HG03103 (cell line): Measurements from ENCODE around the gene SNTG2.

Experiments used
- ATAC-seq: cut with Tn5 transposase; IDR thresholded peaks from one replicate; pipeline ENCODE4 v1.9.1; 2021; ENCODE audit warnings: low read depth; ENCODE audit not compliant: unreplicated experiment

The SNTG2 gene

GRCh38 chr2:1299043-1299442, 348.4 kb downstream of the SNTG2 start:
- no peak for ATAC-seq

DNA sequence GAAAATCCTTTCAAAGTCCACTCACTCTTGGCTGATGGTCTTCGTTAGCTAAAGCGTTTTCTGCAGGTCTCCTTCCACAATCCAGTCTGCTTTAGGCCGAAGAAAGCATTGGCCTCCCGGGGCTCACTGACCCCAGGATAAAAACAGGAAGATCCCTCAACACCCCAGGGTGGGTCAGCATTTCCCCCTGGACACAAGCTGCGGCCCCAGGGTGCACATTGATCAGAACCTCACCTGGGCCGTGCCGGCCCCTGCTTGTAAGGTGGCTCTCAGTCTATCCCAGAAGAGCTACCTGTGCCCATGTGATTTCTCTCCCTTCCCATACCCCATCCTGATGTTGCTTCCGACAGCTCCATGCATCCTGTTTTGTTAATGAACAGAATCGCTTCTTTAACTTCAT, 349.6 kb downstream of the SNTG2 start:
- no peak for ATAC-seq

GRCh38 chr2:1301056-1301455, 350.4 kb downstream of the SNTG2 start:
- no peak for ATAC-seq

GRCh38 chr2:1305342-1306013, 354.8 kb downstream of the SNTG2 start:
- no peak for ATAC-seq

GRCh38 chr2:1306014-1306686, 355.5 kb downstream of the SNTG2 start:
- ATAC-seq = no peak

DNA sequence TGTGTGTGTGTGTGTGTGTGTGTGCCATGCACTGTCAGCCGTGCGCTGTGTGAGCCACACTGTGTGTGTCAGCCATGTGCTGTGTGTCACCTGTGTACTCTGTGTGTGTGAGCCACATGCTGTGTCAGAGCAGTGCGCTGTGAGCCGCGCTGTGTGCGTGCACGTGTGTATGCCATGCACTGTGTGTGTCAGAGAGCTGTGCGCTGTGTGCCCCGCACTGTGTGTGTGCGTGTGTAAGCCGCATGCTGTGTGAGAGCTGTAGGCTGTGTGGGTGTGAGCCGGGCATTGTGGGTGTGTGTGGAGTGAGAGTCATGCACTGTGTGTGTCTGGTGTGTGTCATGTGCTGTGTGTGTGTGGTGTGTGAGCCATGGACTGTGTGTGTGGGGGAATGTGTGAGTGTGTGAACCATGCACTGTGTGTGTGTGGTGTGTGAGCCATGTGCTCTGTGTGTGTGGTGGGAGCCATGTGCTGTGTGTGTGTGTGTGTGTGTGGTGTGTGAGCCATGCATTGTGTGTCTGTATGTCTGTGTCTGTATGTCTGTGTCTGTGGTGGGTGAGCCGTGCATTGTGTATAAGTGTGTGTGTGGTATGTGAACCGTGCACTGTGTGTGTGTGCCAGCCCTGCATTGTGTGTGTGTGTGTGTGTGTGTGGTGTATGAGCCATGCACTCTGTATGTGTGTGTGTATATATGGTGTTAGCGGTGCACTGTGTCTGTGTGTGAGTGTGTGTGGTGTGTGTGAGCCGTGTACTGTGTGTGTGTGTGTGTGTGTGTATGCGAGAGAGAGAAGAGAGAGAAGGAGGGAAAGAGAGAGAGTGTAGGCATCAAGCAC, 356.3 kb downstream of the SNTG2 start:
- no peak for ATAC-seq

GRCh38 chr2:1307670-1308069, 357.0 kb downstream of the SNTG2 start:
- no peak for ATAC-seq

GRCh38 chr2:1308678-1309077, 358.0 kb downstream of the SNTG2 start:
- no peak for ATAC-seq

DNA sequence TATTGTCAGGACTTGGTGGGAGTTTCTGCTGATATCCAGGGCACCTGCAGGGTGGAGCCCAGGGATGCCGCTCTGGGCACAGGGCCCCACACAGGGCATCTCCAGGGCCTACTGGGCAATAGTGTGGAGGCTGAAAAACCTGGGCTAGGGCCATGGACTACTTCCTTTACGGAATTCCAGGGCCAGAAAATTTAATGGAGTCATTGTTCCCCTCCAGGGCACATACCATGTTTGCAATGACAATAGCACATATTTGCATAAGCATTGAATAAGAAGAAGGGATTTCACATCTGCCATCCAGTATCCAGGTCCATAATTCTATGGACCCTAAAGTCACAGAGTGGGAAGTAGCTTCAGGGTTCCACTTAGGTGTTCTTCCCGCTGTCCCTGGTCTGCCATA, 358.9 kb downstream of the SNTG2 start:
- no peak for ATAC-seq

GRCh38 chr2:1310202-1310601, 359.6 kb downstream of the SNTG2 start:
- no peak for ATAC-seq

DNA sequence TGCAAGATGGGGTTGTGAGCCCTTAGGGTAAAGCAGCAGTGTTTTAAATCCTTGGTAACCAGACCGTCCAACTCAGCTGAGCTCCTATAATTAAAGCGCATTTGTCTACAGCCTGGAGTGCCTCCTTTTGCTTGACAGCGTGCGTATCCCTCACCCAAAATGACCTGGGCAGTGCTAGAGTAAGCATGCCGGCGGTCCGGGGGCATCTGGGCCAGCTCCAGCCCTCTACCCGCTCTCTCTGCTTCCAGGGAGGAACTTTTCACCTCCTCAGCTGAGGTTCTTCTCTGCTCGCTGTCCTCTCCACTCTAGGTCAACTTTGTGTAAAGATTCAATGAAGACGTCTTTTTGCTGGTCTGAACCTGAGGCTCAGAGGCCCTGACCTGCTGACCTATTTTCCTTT, 360.2 kb downstream of the SNTG2 start:
- ATAC-seq = no peak

DNA sequence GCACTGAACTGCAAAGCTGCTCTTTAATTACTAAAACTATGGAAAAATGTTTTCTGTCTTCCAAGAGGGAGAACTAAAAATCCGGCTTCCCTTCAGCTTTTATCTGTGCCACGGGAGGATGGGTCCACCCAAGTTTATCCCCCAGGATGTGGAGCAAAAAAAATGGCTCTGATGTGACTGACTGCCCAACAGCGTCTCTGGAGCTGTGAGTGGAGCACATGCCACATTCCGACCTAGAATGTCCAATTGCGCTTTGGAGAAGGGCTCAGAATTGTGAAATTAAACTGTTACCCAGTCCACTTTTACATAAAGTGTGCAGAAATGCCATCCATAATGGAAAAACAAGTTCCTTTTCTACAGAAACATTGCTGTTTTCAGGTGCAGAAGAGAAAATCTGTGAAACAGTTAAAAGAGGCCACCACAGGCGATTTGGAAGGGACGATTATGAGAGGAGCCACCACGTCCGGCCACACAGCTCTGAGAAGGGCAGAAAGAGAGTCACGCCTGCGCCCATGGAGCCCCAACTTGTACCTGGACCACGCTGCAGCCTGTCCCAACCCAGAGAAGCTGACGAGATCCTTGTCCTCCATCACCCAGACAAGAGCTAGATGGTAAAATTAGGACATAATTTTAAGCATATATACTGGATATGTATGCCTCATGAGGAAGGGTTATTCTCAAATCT, 362.7 kb downstream of the SNTG2 start:
- no peak for ATAC-seq

DNA sequence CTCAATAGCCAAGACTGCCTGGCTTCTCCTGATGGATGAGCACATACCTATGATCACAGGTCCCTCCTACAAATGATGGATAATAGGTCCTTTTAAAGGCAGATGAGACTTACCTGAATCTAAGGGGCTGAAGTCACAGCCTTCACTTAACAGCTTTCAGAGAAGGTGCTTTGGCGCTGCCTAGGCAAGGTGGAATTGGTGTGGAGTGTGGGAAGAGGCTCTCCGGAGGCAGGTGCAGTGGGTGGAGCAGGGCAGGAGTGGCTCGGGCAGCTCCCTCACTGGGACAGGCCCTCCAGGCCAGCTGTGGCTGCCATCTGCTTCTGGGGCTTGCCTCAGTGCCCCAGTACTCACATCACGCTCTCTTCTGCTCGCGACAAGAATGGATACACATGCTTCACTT, 363.6 kb downstream of the SNTG2 start:
- no peak for ATAC-seq

DNA sequence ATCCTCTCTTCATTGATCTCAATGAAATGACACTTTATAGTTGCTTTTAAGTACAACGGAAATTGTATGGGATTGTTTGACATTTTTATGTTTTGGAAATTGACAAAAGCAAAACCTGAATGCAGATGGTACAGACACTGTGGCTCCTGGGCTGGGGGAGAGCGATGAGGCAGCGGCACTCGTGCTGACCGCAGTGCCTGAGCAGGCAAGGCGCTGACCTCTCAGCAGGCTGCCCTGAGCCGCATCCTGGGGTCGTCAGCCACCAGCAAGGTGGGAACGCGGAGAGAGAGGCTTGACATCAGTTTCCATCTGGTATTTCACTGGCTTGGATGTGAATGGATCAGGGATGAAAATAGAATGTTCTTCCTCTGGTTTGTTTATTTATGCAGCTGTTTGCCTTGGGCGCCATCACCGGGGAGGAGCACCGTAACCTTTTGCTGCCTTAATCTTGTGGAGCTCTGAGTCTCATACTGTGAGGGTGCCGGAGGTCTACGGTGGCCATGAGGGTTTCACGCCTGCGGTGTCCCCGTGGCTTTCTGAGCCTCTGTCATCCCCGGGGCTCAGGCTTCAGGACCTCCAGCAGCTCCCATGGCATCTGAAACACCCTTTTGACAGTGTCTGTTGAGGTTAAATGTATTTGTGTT, 367.8 kb downstream of the SNTG2 start:
- no peak for ATAC-seq

DNA sequence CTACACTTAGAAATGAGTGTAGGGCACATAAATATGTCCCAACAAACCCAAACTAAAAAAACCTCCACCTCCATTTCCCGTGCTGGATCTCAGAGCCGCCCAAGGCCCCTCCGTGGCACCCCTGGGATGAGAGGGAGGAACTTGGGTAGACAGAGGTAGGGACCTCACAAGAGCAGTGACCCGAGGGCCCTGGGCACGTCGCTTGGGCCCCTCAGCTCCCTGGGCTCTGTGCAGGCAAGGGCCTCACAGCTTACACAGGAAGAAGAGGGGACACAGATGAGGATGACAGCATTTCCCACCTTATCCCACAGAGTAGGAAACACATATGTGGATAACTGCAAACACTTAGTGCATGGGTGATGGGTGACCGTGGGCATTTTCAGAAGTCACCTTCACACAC, 368.7 kb downstream of the SNTG2 start:
- ATAC-seq = no peak

DNA sequence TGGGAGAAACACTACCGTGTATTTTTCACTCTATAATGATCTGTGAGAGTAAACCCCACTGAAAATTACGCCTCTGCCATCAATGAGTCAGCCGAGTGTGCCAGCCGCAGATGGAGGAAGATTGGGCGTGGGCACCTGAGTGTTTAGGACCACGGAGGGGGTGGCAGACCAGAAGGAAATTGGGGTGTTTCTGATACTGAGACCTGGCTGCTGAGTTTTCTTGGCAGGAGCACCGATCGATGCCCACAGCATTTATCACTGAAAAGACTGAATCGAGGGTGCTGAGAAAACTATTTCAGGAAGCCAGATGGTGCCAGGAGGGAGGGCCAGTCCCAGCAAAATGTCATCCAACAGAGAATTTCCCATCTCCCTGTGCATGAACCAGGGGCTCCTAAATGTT, 370.7 kb downstream of the SNTG2 start:
- no peak for ATAC-seq

DNA sequence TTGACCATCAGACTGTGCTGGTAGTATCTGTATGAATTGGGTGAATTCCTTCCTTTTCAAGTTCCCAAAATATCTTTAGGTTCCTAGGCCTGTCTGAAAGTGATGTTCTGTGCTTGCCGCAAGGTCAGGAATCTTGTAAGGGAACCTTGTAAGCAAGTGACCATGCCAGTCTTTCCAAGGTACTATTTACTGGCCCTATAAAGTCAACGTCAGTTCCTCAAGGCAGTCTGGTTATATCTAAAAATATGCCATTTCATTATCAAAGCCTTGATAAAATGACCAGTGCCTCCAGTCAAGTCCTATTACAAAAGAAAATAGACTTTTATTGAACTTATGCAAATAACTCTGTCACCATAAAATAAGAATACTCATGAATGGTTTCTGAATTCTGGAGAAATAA, 374.2 kb downstream of the SNTG2 start:
- ATAC-seq = no peak

GRCh38 chr2:1328684-1329083, 378.0 kb downstream of the SNTG2 start:
- ATAC-seq = no peak

- ATAC-seq = no peak
Observed at GRCh38 chr2:1339388-1340140, 388.9 kb downstream of the SNTG2 start.

GRCh38 chr2:1340141-1340512, 389.5 kb downstream of the SNTG2 start:
- no peak for ATAC-seq
